ENCODE results near the gene CREB3L2. TPM values are rescaled to one million over a fixed set of nuclear protein-coding genes. Genes with fewer than 3 reads are reported as not detected.

The CREB3L2 gene
- total RNA-seq, 1 donor from 2014 or later = 65.9 TPM

GRCh38 chr7:138004046-138004445 lies 2.2 kb upstream of the CREB3L2 start:
- Mint-ChIP-seq H3K4me3 (ENCODE audit: low read depth) (no peak overlapping the region), H3K4me1 (ENCODE audit: low read depth) (peaks cover 20% of the 10 kb centered on the region), H3K36me3 (ENCODE audit: insufficient read depth) (peaks cover under 1% of the 10 kb centered on the region), H3K27ac (no peak overlapping the region), H3K27me3 (no peaks in the 10 kb centered on the region), H3K9me3 (ENCODE audit: low read depth) (no peaks in the 10 kb centered on the region)
- TF ChIP-seq CTCF (IDR thresholded peaks at IDR 0.05; ENCODE audit: unreplicated experiment) = no peak
- no peak for DNase-seq (ENCODE audit: low spot score, unreplicated experiment)

GRCh38 chr7:138002828-138003189 lies 923 bp upstream of the CREB3L2 start:
- DNase-seq (ENCODE audit: low spot score, unreplicated experiment) = no peak
- TF ChIP-seq CTCF (IDR thresholded peaks at IDR 0.05; ENCODE audit: unreplicated experiment) = no peak
- no peak overlapping the region for H3K4me3 Mint-ChIP-seq (ENCODE audit: low read depth)

GRCh38 chr7:138002096-138002827 lies 376 bp upstream of the CREB3L2 start:
- peaks cover 27% of the 10 kb centered on the region for H3K4me1 Mint-ChIP-seq (ENCODE audit: low read depth)

More at GRCh38 chr7:138002828-138003189, 923 bp upstream of the CREB3L2 start:
- H3K36me3 Mint-ChIP-seq (ENCODE audit: insufficient read depth) = peaks cover 4% of the 10 kb centered on the region
- H3K4me1 Mint-ChIP-seq (ENCODE audit: low read depth) = peaks cover 27% of the 10 kb centered on the region
- H3K27ac Mint-ChIP-seq = peak overlapping the region; percentile 99
- H3K27me3 Mint-ChIP-seq = no peaks in the 10 kb centered on the region
- H3K9me3 Mint-ChIP-seq (ENCODE audit: low read depth) = no peaks in the 10 kb centered on the region

GRCh38 chr7:138000081-138000701 lies 1.7 kb downstream of the CREB3L2 start:
- Mint-ChIP-seq H3K27ac (peak overlapping the region; percentile 99), H3K36me3 (ENCODE audit: insufficient read depth) (peaks cover 19% of the 10 kb centered on the region), H3K4me1 (ENCODE audit: low read depth) (peaks cover 27% of the 10 kb centered on the region), H3K27me3 (no peaks in the 10 kb centered on the region), H3K4me3 (ENCODE audit: low read depth) (peak overlapping the region; percentile 96), H3K9me3 (ENCODE audit: low read depth) (no peaks in the 10 kb centered on the region)
- no peak for DNase-seq (ENCODE audit: low spot score, unreplicated experiment)
- TF ChIP-seq CTCF (IDR thresholded peaks at IDR 0.05; ENCODE audit: unreplicated experiment) = no peak

More at GRCh38 chr7:138002096-138002827, 376 bp upstream of the CREB3L2 start:
- Mint-ChIP-seq H3K27ac (peak overlapping the region; percentile 99), H3K27me3 (no peaks in the 10 kb centered on the region), H3K4me3 (ENCODE audit: low read depth) (peak overlapping the region; percentile 96), H3K36me3 (ENCODE audit: insufficient read depth) (peaks cover 4% of the 10 kb centered on the region), H3K9me3 (ENCODE audit: low read depth) (no peaks in the 10 kb centered on the region)
- peak; percentile 99 for DNase-seq (ENCODE audit: low spot score, unreplicated experiment)
- TF ChIP-seq CTCF (IDR thresholded peaks at IDR 0.05; ENCODE audit: unreplicated experiment) = peak; percentile 95

- no peaks in the 10 kb centered on the region for H3K27me3 Mint-ChIP-seq
- peak overlapping the region; percentile 96 for H3K4me3 Mint-ChIP-seq (ENCODE audit: low read depth)
- H3K27ac Mint-ChIP-seq = peak overlapping the region; percentile 99
- H3K4me1 Mint-ChIP-seq (ENCODE audit: low read depth) = peaks cover 27% of the 10 kb centered on the region
- TF ChIP-seq CTCF (IDR thresholded peaks at IDR 0.05; ENCODE audit: unreplicated experiment) = no peak
- peaks cover 19% of the 10 kb centered on the region for H3K36me3 Mint-ChIP-seq (ENCODE audit: insufficient read depth)
- DNase-seq (ENCODE audit: low spot score, unreplicated experiment) = no peak
- no peaks in the 10 kb centered on the region for H3K9me3 Mint-ChIP-seq (ENCODE audit: low read depth)
Observed at GRCh38 chr7:137999496-138000080, 2.3 kb downstream of the CREB3L2 start.
